Activated CD8-positive, alpha-beta T cell treated with anti-CD3 and anti-CD28 coated beads for 36 hours (primary cell): Measurements from ENCODE around the gene ZMYM4. TPM values are rescaled to one million over a fixed set of nuclear protein-coding genes. Genes with fewer than 3 reads are reported as not detected.

ENCODE experiments used
- ATAC-seq: fragments of 200-7000 bp; cut with Tn5 transposase; one replicate; pipeline ENCODE4 v1.10.0; 2021; ENCODE audit warnings: mild to moderate bottlenecking, moderate library complexity
- CTCF ChIA-PET: fragments of 350-600 bp; sonication (Branson Sonifier 250); formaldehyde crosslinking; loops from one replicate; lab custom pipeline; 2021; ENCODE audit warnings: antibody characterized with exemption; lab: Charles Lee
- POLR2A ChIA-PET: fragments of 350-600 bp; sonication (Branson Sonifier 250); formaldehyde crosslinking; loops from one replicate; lab custom pipeline; 2021; ENCODE audit warnings: antibody characterized with exemption; lab: Charles Lee
- DNase-seq: peaks from one replicate; pipeline ENCODE4 v3.0.0-alpha.2; 2020
- H3K27ac Mint-ChIP-seq: one replicate; pipeline ENCODE4 v1.8.0; 2021; ENCODE audit warnings: mild to moderate bottlenecking, mixed read lengths
- H3K27me3 Mint-ChIP-seq: one replicate; pipeline ENCODE4 v1.8.0; 2021; ENCODE audit warnings: mixed read lengths
- H3K36me3 Mint-ChIP-seq: one replicate; pipeline ENCODE4 v1.8.0; 2021; ENCODE audit warnings: low read depth, mixed read lengths
- H3K4me1 Mint-ChIP-seq: one replicate; pipeline ENCODE4 v1.8.0; 2021; ENCODE audit warnings: low read depth, mixed read lengths
- H3K4me3 Mint-ChIP-seq: one replicate; pipeline ENCODE4 v1.8.0; 2021; ENCODE audit warnings: mild to moderate bottlenecking, moderate library complexity, mixed read lengths
- H3K9me3 Mint-ChIP-seq: one replicate; pipeline ENCODE4 v1.8.0; 2021; ENCODE audit warnings: mixed read lengths
- intact Hi-C: fragments of 100-400 bp; cut with micrococcal nuclease; formaldehyde crosslinking; loops from one replicate; pipeline ENCODE4 v1.10.0; 2022
- total RNA-seq, 2 experiments: library from RNA; stranded (reverse); gene quantifications; one replicate each; pipeline ENCODE4 v1.2.3, GENCODE V29; 2021
- TF ChIP-seq, protein P1 (sequence below): fragments of 200-600 bp; IDR thresholded peaks from one replicate; pipeline ENCODE4 v1.8.0; 2022; ENCODE audit warnings: antibody characterized with exemption, mild to moderate bottlenecking

The ZMYM4 gene
- total RNA-seq, 2 experiments from 2014 or later, result 26.0 to 31.6 TPM

GRCh38 chr1:35433714-35434113 lies 165.2 kb downstream of the ZMYM4 start:
- ATAC-seq, result no peak
- CTCF ChIA-PET, result interaction anchor here (3.0 to 6.8 kb wide), 2 partner anchors 17 to 18 kb away, joined by 15 to 56 read pairs; no protein-coding TSS in a partner anchor
- peaks cover 6% of the 10 kb centered on the region for H3K4me1 Mint-ChIP-seq
- no peak overlapping the region for H3K27ac Mint-ChIP-seq
- POLR2A ChIA-PET, result no interaction called here
- H3K4me3 Mint-ChIP-seq, result no peak overlapping the region
- H3K9me3 Mint-ChIP-seq, result no peaks in the 10 kb centered on the region
- no peaks in the 10 kb centered on the region for H3K27me3 Mint-ChIP-seq
- no peak for DNase-seq
- intact Hi-C loops, result no loop called here
- H3K36me3 Mint-ChIP-seq, result peaks cover 25% of the 10 kb centered on the region
- TF ChIP-seq, protein P1, sequence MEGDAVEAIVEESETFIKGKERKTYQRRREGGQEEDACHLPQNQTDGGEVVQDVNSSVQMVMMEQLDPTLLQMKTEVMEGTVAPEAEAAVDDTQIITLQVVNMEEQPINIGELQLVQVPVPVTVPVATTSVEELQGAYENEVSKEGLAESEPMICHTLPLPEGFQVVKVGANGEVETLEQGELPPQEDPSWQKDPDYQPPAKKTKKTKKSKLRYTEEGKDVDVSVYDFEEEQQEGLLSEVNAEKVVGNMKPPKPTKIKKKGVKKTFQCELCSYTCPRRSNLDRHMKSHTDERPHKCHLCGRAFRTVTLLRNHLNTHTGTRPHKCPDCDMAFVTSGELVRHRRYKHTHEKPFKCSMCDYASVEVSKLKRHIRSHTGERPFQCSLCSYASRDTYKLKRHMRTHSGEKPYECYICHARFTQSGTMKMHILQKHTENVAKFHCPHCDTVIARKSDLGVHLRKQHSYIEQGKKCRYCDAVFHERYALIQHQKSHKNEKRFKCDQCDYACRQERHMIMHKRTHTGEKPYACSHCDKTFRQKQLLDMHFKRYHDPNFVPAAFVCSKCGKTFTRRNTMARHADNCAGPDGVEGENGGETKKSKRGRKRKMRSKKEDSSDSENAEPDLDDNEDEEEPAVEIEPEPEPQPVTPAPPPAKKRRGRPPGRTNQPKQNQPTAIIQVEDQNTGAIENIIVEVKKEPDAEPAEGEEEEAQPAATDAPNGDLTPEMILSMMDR, result no peak

DNA sequence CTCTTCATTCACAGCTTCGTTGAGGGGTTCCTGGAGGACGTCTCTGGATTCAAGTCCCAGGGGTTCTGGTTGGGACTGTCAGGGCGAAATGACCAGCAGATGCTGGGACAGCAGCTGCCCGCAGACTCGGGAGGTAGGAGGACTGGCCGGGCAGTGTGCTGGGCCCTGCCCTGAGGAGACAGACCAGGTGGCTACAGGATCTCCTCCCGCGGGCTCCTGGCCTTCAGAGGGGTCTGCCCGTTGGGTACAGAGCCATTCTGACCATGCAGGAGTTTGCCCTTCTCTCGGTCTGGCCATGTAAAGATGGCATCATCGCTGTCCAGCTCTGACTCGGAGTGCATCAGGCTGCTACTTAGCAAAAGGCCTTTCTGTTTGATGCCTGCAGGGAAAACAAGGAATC lies 166.2 kb downstream of the ZMYM4 start:
- CTCF ChIA-PET, result interaction anchor here (6.8 kb wide), 1 partner anchor 16 kb away, joined by 56 read pairs; no protein-coding TSS in a partner anchor
- H3K4me1 Mint-ChIP-seq, result peaks cover 6% of the 10 kb centered on the region
- no peak overlapping the region for H3K27ac Mint-ChIP-seq
- no peak for ATAC-seq
- H3K9me3 Mint-ChIP-seq, result no peaks in the 10 kb centered on the region
- H3K27me3 Mint-ChIP-seq, result no peaks in the 10 kb centered on the region
- H3K4me3 Mint-ChIP-seq, result no peak overlapping the region
- peaks cover 27% of the 10 kb centered on the region for H3K36me3 Mint-ChIP-seq
- TF ChIP-seq, protein P1, result no peak
- intact Hi-C loops, result no loop called here
- POLR2A ChIA-PET, result interaction anchor here (0.9 kb wide), 1 partner anchor 16 kb away, joined by 3 read pairs; no protein-coding TSS in a partner anchor
- no peak for DNase-seq

GRCh38 chr1:35436078-35436477 lies 167.6 kb downstream of the ZMYM4 start:
- H3K27me3 Mint-ChIP-seq, result no peaks in the 10 kb centered on the region
- no peak for ATAC-seq
- no peak overlapping the region for H3K4me3 Mint-ChIP-seq
- peaks cover 24% of the 10 kb centered on the region for H3K36me3 Mint-ChIP-seq
- CTCF ChIA-PET, result interaction anchor here (1.5 to 6.8 kb wide), 2 partner anchors 15 to 109 kb away, joined by 3 to 56 read pairs; no protein-coding TSS in a partner anchor
- no peaks in the 10 kb centered on the region for H3K9me3 Mint-ChIP-seq
- H3K27ac Mint-ChIP-seq, result no peak overlapping the region
- TF ChIP-seq, protein P1, result no peak
- intact Hi-C loops, result no loop called here
- POLR2A ChIA-PET, result no interaction called here
- no peak for DNase-seq
- peaks cover 5% of the 10 kb centered on the region for H3K4me1 Mint-ChIP-seq

DNA sequence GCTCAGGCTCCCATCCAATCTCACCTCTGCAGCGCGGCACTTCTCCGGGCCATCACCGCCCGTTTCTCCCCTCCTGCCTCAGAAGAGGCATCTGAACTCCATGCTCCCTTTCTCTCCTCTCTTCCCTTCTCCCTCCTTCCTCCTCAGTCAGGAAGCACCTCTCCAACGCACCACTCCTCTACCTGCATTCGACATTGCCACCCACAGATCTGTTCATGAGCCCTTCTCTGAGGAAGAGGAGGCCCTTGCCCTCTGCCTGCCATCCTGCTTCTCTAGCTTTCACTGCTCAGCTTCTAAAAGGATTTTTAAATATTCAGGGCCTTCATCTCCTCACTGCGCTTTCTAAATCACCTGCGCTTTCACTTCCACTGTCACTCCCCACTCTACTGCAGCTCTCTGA lies 168.7 kb downstream of the ZMYM4 start:
- H3K4me3 Mint-ChIP-seq, result no peak overlapping the region
- H3K27me3 Mint-ChIP-seq, result no peaks in the 10 kb centered on the region
- intact Hi-C loops, result no loop called here
- ChIA-PET CTCF (interaction anchor here (1.0 to 6.8 kb wide), 3 partner anchors 14 to 128 kb away, joined by 3 to 56 read pairs (median 4); no protein-coding TSS in a partner anchor), POLR2A (interaction anchor here (0.5 kb wide), 1 partner anchor 74 kb away, joined by 3 read pairs; no protein-coding TSS in a partner anchor)
- no peak for ATAC-seq
- peaks cover 6% of the 10 kb centered on the region for H3K4me1 Mint-ChIP-seq
- no peaks in the 10 kb centered on the region for H3K9me3 Mint-ChIP-seq
- TF ChIP-seq, protein P1, result no peak
- no peak overlapping the region for H3K27ac Mint-ChIP-seq
- H3K36me3 Mint-ChIP-seq, result peaks cover 21% of the 10 kb centered on the region
- no peak for DNase-seq

DNA sequence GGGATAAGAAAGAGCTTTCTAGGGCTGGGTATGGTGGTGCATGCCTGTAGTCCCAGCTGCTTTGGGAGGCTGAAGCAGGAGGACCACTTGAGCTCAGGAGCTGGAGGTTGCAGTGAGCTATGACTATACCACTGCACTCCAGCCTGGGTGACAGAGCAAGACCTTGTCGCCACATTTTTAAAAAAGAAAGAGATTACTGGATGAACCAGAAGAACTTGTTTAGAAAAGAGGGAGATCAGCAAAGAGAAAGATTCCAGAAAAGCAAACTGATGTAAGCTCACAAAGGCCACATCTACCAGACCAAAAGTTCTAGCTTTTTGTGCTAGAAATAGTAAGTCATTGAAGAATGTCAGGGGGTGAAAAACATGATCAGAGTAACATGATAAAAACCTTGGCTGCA lies 171.1 kb downstream of the ZMYM4 start:
- ChIA-PET CTCF (interaction anchor here (1.2 to 6.8 kb wide), 2 partner anchors 11 to 35 kb away, joined by 3 to 56 read pairs; no protein-coding TSS in a partner anchor), POLR2A (interaction anchor here (0.9 kb wide), 1 partner anchor 15 kb away, joined by 3 read pairs; no protein-coding TSS in a partner anchor)
- Mint-ChIP-seq H3K27me3 (no peaks in the 10 kb centered on the region), H3K4me1 (peaks cover 27% of the 10 kb centered on the region), H3K4me3 (no peak overlapping the region), H3K27ac (no peak overlapping the region), H3K36me3 (peaks cover 23% of the 10 kb centered on the region), H3K9me3 (no peaks in the 10 kb centered on the region)
- intact Hi-C loops, result no loop called here
- ATAC-seq (no peak), DNase-seq (no peak)
- TF ChIP-seq, protein P1, result no peak
